Stomach (tissue), 9 donors: Measurements from ENCODE around the gene KDM2A. TPM values are rescaled to one million over a fixed set of nuclear protein-coding genes. Genes with fewer than 3 reads are reported as not detected.

Experiments used
- DNase-seq, 2 donors: peaks; one replicate each; pipeline versions ENCODE4 v3.0.0 to v3.0.0-alpha.2; 2013 to 2019
- H3K27ac ChIP-seq, 5 donors: fragments of 200-600 bp in 4 of 5; sonication (generic) in 4 of 5; one replicate each; pipeline ENCODE4 v1.5.1; 2013 to 2019; ENCODE audit warnings: mild to moderate bottlenecking in 1 of 5, moderate library complexity in 1 of 5
- H3K27me3 ChIP-seq, 3 donors: fragments of 200-600 bp; sonication (generic); one replicate each; pipeline ENCODE4 v1.5.1; 2017 to 2019; ENCODE audit warnings: mixed run types in 1 of 3
- H3K36me3 ChIP-seq, 4 donors: fragments of 200-600 bp; sonication (generic); 1 replicate in 3 of 4; 2 replicates in 1 of 4; pipeline ENCODE4 v1.5.1; 2016 to 2019
- H3K4me1 ChIP-seq, 4 donors: fragments of 200-600 bp; sonication (generic); one replicate each; pipeline ENCODE4 v1.5.1; 2016 to 2019
- H3K4me3 ChIP-seq, 4 donors: fragments of 200-600 bp; sonication (generic) in 3 of 4; one replicate each; pipeline ENCODE4 v1.5.1; 2016 to 2019; ENCODE audit warnings: mild to moderate bottlenecking in 1 of 4
- H3K9me3 ChIP-seq, 4 donors: fragments of 200-600 bp; sonication (generic); one replicate each; pipeline ENCODE4 v1.5.1; 2016 to 2019
- EP300 ChIP-seq: sonication (generic); formaldehyde crosslinking; IDR thresholded peaks from one replicate; pipeline ENCODE4 v1.6.1; 2017; ENCODE audit warnings: antibody characterized with exemption
- POLR2A ChIP-seq, 4 donors: fragments of 450-650 bp; IDR thresholded peaks; one replicate each; pipeline ENCODE4 v1.6.1; 2016; ENCODE audit warnings: antibody characterized with exemption in 4 of 4, control low read depth in 2 of 4, mild to moderate bottlenecking in 1 of 4, moderate library complexity in 1 of 4
- POLR2AphosphoS5 ChIP-seq, 3 donors: sonication (generic); formaldehyde crosslinking; IDR thresholded peaks; one replicate each; pipeline ENCODE4 v1.6.1; 2016; ENCODE audit warnings: antibody characterized with exemption in 3 of 3
- WGBS, 5 donors: extraction: QIAGEN DNeasy Blood & Tissue Kit in 3 of 5; methylation state at CpG; one replicate each; pipeline versions ENCODE4 v1.1.5 to v1.1.7; 2013 to 2018; 5-methylcytosine and 5-hydroxymethylcytosine counted together
- intact Hi-C: fragments of 100-400 bp; cut with DNase I; formaldehyde crosslinking; loops from one replicate; pipeline ENCODE4 v1.15.1; 2023; ENCODE audit warnings: low total_unique reads
- polyA plus RNA-seq, 3 donors: library from polyadenylated mRNA; stranded (reverse); fragments of 200-250 nt; gene quantifications; one replicate each; pipeline ENCODE4 v1.2.3, GENCODE V29; 2013
- total RNA-seq, 5 donors: library from RNA; depleted of rRNA; stranded (reverse); fragments of >200 nt; gene quantifications; one replicate each; pipeline versions ENCODE4 v1.1.0 to v1.2.3, GENCODE V29; 2014 to 2016
- TF ChIP-seq, protein P1 (sequence below), 7 experiments: fragments of 450-650 bp in 4 of 7; fragments of 200-600 bp in 3 of 7; sonication (generic) in 3 of 7; IDR thresholded peaks; one replicate each; pipeline ENCODE4 v1.5.1; 2016 to 2019; ENCODE audit warnings: antibody characterized with exemption in 7 of 7, control low read depth in 2 of 7, mild to moderate bottlenecking in 1 of 7
- donor health status: healthy with polysubstance abuse.
- donor health status: Bipolar disorder and iron deficiency.
- donor health status: healthy.

Gene KDM2A
- total and polyA plus RNA-seq, 8 donors: 15.4 to 125 (median 70.3) TPM

DNA sequence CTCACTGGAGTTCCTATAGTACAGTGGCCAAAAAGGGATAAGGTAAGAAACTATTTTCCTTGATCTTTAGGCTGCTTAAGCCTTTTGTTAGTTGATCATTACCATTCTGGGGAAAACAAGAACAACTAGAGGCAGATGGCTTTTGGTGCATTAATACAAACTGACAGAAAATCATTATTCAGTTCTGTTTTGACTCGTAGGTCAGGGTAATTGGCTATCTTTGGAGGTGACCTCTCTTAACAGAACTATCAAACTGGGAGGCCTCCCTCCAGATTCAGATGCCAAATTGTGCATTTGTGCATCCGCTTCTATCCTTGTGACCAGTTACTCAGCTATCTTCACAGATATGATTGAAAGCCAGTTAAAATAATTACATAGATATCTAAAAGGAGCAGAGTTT, 124.0 kb downstream of the KDM2A start:
- Histone ChIP-seq H3K27ac (peak overlapping the region in 1 of 5 donors; percentile 91), H3K9me3 (no peaks in the 10 kb centered on the region), H3K36me3 (peaks cover 48 to 54% (median 52%) of the 10 kb centered on the region in 4 donors), H3K4me3 (no peak overlapping the region), H3K27me3 (no peaks in the 10 kb centered on the region), H3K4me1 (peaks cover 32 to 56% (median 46%) of the 10 kb centered on the region in 4 donors)
- intact Hi-C loops: no loop called here
- TF ChIP-seq, protein P1, sequence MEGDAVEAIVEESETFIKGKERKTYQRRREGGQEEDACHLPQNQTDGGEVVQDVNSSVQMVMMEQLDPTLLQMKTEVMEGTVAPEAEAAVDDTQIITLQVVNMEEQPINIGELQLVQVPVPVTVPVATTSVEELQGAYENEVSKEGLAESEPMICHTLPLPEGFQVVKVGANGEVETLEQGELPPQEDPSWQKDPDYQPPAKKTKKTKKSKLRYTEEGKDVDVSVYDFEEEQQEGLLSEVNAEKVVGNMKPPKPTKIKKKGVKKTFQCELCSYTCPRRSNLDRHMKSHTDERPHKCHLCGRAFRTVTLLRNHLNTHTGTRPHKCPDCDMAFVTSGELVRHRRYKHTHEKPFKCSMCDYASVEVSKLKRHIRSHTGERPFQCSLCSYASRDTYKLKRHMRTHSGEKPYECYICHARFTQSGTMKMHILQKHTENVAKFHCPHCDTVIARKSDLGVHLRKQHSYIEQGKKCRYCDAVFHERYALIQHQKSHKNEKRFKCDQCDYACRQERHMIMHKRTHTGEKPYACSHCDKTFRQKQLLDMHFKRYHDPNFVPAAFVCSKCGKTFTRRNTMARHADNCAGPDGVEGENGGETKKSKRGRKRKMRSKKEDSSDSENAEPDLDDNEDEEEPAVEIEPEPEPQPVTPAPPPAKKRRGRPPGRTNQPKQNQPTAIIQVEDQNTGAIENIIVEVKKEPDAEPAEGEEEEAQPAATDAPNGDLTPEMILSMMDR (IDR thresholded peaks at IDR 0.05): no peak
- no peak for TF ChIP-seq POLR2A (IDR thresholded peaks at IDR 0.05)
- no peak for TF ChIP-seq POLR2AphosphoS5 (IDR thresholded peaks at IDR 0.05)
- no peak for TF ChIP-seq EP300
- no peak for DNase-seq
- 61 to 82% (median 71%) methylated on average over 2 of the region's 2 CpGs for WGBS, 5 donors

DNA sequence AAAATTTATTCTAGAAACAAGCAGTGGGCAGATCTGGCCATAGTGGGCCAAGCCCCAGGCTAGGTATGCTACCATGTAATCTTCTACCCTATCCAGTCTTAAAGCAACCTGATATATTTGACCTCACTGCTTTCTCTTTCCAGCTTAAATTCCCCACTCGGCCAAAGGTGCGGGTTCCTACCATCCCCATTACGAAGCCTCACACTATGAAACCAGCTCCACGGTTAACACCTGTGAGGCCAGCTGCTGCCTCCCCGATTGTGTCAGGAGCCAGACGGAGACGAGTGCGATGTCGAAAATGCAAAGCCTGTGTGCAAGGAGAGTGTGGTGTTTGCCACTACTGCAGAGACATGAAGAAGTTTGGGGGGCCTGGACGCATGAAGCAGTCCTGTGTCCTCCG, 126.0 kb downstream of the KDM2A start:
- no peak for TF ChIP-seq POLR2A (IDR thresholded peaks at IDR 0.05)
- TF ChIP-seq, protein P1 (IDR thresholded peaks at IDR 0.05): no peak
- no peak for TF ChIP-seq EP300
- TF ChIP-seq POLR2AphosphoS5 (IDR thresholded peaks at IDR 0.05): no peak
- peaks cover 18 to 47% (median 34%) of the 10 kb centered on the region in 4 donors for H3K4me1 ChIP-seq
- intact Hi-C loops: no loop called here
- H3K9me3 ChIP-seq: no peaks in the 10 kb centered on the region
- H3K27ac ChIP-seq: no peak overlapping the region
- no peak overlapping the region for H3K4me3 ChIP-seq
- DNase-seq: no peak
- H3K27me3 ChIP-seq: no peaks in the 10 kb centered on the region
- H3K36me3 ChIP-seq: peaks cover 67 to 74% (median 72%) of the 10 kb centered on the region in 4 donors
- WGBS, 5 donors: 91 to 95% (median 95%) methylated on average over 11 of the region's 11 CpGs

DNA sequence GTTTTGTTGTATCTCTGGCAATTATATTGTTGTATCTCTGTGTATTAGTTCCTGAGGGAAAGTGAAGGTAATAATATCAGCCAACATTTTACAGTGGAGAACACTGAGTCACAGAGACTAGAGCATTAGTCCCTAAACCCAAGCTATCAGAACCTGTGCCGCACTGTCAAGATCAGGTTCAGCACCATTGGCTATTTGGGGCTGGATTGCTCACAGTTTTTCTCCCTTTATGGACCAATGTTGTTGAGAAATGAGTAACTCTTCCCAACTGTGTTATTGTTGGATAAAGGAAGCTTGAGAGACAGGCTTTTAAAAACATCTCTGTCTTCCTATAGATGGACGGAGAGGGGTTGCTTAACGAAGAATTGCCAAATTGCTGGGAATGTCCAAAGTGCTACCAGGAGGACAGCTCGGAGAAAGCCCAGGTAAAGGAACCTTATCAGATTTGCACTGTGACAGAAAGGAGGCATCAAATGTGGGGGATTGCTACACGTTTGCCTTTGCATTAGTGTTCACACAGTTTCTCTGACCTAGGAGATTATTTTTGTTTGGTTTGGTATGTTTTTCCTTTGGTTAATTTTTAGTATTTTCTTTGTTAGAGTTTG, 129.0 kb downstream of the KDM2A start:
- DNase-seq: no peak
- Histone ChIP-seq H3K27ac (no peak overlapping the region), H3K36me3 (peaks cover 96 to 100% (median 98%) of the 10 kb centered on the region in 4 donors), H3K9me3 (no peaks in the 10 kb centered on the region), H3K4me1 (peaks cover 0 to 44% (median 15%) of the 10 kb centered on the region in 4 donors), H3K4me3 (no peak overlapping the region), H3K27me3 (no peaks in the 10 kb centered on the region)
- intact Hi-C loops: no loop called here
- TF ChIP-seq POLR2AphosphoS5 (IDR thresholded peaks at IDR 0.05) (no peak), EP300 (no peak)
- TF ChIP-seq, protein P1 (IDR thresholded peaks at IDR 0.05): no peak
- 79 to 88% (median 85%) methylated on average over 5 of the region's 5 CpGs for WGBS, 5 donors

DNA sequence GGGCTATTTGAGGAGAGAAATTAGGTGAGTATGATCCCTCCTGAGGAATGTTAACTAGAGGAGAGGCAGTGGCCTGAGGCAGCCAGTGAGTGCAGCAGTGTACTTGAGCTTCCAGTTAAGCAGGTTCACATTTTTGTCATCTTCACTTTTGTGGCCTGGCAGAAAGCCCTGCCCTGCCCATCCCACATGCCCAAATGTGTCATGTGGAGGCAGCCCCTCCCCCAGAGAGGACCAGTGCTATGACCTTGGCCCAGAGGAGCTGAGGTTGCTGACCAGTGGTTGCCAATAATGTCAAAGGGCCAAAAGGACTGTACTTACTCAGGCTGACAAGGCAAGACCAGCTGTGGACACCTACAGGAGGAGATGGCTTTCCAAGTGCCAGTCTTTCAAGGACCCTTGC, 129.6 kb downstream of the KDM2A start:
- peaks cover 97 to 100% (median 98%) of the 10 kb centered on the region in 4 donors for H3K36me3 ChIP-seq
- peak in 1 of 2 donors; percentile 58 for DNase-seq
- H3K4me1 ChIP-seq: peaks cover 0 to 44% (median 12%) of the 10 kb centered on the region in 4 donors
- H3K9me3 ChIP-seq: no peaks in the 10 kb centered on the region
- TF ChIP-seq EP300 (no peak), POLR2AphosphoS5 (IDR thresholded peaks at IDR 0.05) (no peak), POLR2A (IDR thresholded peaks at IDR 0.05) (no peak)
- TF ChIP-seq, protein P1 (IDR thresholded peaks at IDR 0.05): no peak
- H3K4me3 ChIP-seq: no peak overlapping the region
- no peak overlapping the region for H3K27ac ChIP-seq
- no peaks in the 10 kb centered on the region for H3K27me3 ChIP-seq
- intact Hi-C loops: no loop called here
